ENCODE data around the gene CS.
A peak's percentile ranks its signal among the peaks of the same experiment; 100 is the strongest.
"Not testable (repeated sequence)": the region's sequence is repeated elsewhere in the genome, so short reads cannot be mapped to it uniquely, and the experiment has no call there.

CS gene

GRCh38 chr12:56317675-56318074 lies 17.5 kb upstream of the CS start:
- DNase-seq: no peak

DNA sequence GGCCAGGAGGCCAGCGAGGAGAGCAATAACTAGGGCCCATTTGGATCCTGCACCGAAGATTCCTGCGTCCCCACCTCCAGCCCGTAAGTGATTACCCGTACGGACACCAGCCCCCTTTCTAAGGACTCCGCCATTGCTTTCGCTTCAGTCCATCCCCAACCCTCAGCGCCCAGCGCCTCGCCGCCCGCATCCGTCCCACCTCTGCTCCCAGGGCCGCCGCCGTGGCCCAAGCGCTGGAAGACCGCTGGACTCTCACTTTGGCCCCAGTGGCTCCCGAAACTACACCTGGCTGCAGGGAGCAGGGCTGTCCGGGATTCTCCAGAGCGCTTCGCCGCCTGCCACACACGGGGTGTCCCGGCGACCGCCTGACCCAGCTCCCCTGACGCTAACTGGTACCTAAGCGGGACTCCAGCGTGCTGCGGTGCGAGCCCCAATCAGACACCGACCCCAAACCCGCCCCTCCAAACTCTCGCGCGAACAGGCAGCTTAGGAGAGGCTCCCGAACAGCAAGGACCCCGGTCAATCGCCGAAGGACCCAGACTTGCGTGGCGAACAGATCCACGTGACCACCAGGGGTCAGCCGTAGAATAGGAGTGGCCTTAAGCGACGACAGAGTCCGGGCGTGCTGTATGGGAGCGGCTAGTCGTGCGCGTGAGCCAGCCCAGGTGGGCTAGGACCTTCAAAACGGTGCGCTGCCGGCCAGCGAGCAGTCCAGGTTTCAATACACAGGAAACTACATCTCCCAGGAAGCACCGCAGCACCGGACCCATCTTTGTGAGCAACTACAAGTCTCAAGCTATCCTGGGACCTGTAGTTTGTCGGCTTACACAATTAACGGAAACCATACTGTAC lies 15.7 kb upstream of the CS start, which contains the start of gene CNPY2:
Gene CNPY2 (minus strand): TSS at position 367 of the 852 bp plus-strand sequence. CDS start 771 bp downstream, outside the sequence.
- peak; percentile 93 for DNase-seq

DNA sequence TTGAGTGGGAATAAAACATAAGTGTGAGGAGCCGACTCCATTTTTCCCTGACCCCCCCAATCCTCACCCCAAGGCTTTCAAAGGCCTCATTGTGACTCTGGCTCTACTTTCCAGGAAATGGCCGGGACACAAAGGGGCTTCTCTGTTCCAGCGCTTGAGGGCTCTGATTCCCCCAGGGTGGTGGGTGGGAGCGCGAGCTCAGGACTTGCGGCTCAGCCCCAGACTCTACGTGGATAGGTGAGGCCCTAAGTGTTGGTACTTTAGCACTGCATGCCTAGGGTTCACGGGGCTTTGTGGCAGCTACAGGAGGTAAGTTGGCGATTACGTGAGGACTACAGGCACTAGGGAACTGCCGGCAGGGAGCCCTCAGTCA lies 15.1 kb upstream of the CS start:
- no peak for DNase-seq

- no peak for DNase-seq
Observed at GRCh38 chr12:56311003-56311402, 10.9 kb upstream of the CS start.

GRCh38 chr12:56308714-56309113 lies 8.6 kb upstream of the CS start:
- DNase-seq: no peak

- no peak for DNase-seq
Observed at GRCh38 chr12:56307221-56307965, 7.3 kb upstream of the CS start.

DNA sequence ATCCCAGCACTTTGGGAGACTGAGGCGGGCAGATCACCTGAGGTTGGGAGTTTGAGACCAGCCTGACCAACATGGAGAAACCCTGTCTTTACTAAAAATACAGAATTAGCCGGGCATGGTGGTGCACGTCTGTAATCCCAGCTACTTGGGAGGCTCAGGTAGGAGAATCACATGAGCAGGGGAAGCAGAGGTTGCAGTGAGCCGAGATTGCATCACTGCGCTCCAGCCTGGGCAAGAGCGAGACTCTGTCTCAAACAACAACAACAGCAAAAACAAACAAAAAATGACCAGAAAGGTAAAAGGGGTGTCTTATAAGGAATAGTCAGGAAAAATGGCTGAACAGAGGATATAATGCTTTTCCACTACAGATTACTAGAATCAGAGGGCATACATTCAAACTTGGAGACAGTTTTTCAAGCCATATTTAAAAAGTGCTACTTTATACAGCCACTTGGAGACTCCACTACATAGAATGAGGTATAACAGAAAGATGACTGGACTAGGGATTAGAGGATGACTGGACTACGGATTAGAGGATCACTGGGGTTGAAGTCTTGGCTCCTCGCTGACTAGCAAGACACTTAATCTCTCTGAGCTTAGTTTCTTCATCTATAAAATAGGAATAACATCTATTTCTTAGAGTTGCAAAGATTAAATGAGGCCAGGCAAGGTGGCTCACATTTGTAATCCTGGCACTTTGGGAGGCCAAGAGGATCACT lies 4.9 kb upstream of the CS start:
- no peak for DNase-seq

DNA sequence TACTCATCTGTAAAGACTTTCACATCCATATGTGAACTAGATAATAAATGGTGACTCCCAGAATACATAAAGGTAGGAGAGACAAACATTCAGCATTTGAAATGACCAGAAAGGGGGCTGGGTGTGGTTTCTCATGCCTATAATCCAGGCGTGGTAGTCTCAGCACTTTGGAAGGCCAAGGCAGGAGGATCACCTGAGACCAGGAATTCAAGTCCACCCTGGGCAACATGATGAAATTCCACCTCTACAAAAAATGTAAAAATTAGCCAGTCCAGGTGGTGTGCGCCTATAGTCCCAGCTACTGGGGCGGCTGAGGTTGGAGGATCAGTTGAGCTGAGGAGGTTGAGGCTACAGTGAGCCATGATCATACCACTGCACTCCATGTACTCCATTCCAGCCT lies 4.1 kb upstream of the CS start:
- no peak for DNase-seq

DNA sequence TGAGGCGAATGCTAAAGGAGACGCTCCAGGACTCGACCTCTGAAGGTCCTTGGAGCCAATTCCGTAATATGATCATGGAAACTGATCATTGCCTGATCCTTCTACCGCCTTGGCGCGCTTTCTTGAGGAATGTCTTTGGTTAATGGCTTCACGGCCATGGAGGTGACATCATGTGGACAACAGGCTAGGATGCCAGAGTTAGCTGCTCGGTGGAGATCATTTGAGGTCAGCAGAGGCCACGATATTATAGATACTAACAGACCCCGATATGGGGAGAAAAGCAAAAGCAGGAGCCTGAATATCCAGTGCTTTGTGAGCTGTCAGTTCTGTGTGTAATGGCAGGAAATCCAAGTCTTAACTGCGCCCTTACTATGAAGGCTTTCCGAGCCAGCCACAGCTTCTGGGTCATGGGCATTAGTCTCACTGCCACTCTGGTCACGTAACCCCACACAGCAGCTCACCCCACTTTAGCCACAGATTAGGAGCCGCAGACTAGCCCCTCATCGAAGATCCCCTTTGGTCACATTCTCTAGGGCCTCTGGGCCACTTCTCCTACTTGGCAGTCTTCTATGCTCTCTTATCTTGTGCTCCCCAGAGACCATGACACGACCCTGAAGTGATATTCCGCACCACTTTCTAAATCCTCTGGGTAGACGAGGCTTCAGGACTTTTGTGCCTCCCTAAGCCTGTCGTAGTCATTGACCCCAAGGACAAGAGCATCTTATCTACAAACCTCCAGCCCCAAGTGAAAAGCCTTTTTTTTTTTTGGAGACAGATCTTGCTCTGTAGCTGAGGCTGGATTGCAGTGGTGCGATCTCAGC lies 724 bp upstream of the CS start:
- DNase-seq: no peak

DNA sequence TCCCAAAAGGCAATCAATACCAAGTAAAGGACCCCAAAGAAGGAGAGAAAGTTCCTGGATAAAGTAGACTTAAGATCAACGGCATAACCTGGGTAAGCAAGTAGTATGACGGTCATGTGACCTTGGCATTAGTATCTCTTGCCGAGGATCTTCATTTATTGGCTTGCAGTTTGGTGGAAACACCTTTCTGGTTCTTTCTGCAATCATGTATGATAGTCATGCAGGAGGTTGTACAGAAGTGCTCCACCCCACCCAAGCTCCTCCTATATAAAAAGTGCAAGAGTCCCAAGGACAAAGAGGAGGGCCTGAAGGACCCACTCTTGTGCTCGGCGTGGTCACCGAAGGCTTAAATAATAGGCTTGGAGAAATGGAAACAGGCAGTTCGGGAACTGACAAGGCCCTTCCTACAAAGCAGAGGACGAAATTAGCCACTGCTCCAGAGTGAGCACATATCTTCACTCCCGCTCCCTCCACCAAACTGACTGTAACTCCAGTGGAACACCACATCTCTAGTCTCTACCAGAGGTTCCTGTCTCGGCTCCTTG lies 750 bp downstream of the CS start:
- no peak for DNase-seq

- DNase-seq: no peak
Observed at GRCh38 chr12:56298828-56299227, 1.3 kb downstream of the CS start.

- DNase-seq: no peak
Observed at GRCh38 chr12:56297400-56297799, 2.7 kb downstream of the CS start.

- DNase-seq: no peak
Observed at GRCh38 chr12:56296295-56296694, 3.8 kb downstream of the CS start.

DNA sequence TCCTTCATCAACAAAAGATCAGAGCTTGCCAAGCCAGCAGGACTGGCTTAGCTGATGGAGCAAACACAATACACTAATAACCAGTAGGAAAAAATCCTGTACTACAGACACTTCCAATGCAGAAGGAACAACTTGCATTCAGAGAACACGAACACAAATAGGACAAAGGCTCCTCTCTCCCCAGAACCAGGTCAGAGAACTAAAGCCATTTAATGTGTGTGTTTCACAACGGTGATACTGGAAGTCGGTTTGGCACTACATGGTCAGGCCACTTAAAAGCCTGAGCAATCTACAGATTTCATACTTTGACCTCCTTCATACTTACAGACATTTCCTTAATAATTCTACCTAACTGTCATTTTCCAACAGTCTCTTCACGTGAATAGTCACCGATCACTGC lies 6.3 kb downstream of the CS start:
- DNase-seq: no peak

- DNase-seq: no peak
Observed at GRCh38 chr12:56288705-56289387, 11.3 kb downstream of the CS start.

GRCh38 chr12:56286044-56286830 lies 13.9 kb downstream of the CS start:
- no peak for DNase-seq

DNA sequence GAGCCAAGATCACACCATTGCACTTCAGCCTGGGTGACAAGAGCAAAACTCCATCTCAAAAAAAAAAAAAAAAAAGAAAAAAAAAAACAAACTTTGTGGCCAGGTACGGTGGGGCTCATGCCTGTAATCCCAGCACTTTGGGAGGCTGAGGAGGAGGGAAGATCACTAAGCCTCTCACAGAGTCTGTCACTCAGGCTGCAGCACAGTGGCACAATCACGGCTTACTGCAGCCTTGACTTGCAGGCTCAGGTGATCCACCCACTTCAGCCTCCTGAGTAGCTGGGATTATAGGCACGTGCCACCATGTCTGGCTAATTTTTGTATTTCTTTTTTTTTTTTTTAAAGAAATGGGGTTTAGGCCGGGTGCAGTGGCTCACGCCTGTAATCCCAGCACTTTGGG lies 15.9 kb downstream of the CS start:
- not testable (repeated sequence) for DNase-seq

DNA sequence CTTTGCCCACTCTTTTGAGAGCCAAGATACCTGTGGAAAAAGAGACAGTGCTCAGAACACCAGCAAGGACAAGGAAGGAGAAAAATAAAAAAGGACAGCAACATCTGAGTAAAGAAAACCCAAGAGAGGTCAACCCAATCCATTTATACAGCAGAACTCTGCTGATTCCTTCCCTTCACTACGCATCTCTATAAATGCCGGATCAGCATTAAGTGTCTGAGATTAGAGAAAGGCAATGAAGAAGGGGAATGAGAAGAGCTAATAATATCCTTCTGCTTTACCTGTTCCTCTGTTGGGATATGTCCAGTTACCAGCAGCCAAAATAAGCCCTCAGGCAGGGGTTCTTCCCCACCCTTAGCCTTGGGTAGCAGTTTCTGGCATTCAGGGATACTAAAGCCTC lies 17.6 kb downstream of the CS start:
- no peak for DNase-seq

DNA sequence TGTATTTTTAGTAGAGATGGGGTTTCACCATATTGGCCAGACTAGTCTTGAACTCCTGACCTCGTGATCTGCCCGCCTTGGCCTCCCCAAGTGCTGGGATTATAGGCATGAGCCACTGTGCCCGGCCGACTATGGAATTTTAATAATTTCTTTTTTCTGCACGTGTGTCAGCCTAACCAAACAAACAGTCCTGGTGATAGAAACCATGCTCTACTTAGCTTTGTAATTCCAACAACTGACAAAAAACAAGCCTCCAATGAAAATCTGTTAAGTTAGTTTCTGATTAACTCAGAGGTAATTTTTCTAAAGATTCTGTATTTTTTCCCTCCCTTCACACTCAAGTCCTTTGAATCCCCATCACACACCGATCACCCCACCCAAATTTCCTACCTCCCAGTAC lies 18.1 kb downstream of the CS start:
- no peak for DNase-seq

GRCh38 chr12:56280849-56281248 lies 19.3 kb downstream of the CS start:
- DNase-seq: no peak

GRCh38 chr12:56278905-56279304 lies 21.2 kb downstream of the CS start:
- DNase-seq: no peak
